ENCODE measurements around the gene OTOP3.

Gene OTOP3

DNA sequence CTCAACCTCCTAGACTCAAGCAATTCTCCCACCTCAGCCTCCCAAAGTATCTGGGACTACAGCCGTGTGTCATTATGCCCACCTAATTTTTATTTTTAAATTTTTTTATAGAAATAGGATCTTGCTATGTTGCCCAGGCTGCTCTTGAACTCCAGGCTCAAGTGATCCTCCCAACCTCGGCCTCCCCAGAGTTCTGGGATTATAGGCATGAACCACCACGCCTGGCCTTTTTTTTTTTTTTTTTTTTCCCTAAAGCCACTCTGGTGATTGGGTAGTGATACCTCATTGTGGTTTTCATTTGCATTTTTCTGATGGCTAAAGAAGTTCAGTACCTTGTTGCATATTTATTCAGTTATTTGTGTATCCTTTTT, 50.5 kb downstream of the OTOP3 start:
- DNase-seq (ENCODE audit: low read depth): no peak

DNA sequence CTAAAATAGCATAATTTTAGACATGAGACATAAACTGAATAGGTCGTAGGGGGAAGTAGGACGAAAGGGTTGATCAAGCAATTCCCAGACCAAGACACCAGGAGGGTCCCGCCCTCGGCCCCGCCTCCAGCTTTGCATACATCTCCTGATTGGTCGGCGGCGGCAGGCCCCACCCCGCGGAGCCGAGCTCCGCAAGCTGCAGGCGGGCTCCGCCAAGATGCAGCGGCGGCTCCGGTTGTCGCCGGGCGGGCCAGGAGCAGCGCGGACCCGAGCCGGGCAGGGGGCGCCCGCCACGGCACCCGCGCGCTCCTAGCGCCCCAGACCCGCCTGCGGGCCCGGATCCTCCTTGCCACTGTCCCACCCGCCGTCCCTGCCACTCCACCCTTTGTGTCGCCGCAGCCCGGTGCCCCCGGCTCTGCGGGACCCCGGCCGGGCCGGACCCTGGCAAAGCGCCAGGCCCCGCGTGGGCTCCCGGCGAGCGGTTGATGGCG, 51.8 kb downstream of the OTOP3 start, which contains the start of gene CDR2L:
TSS of gene CDR2L (plus strand) at position 215 of the 491 bp plus-strand sequence. CDS start 412 bp downstream, outside the sequence.
- DNase-seq (ENCODE audit: low read depth): peak; percentile 71

DNA sequence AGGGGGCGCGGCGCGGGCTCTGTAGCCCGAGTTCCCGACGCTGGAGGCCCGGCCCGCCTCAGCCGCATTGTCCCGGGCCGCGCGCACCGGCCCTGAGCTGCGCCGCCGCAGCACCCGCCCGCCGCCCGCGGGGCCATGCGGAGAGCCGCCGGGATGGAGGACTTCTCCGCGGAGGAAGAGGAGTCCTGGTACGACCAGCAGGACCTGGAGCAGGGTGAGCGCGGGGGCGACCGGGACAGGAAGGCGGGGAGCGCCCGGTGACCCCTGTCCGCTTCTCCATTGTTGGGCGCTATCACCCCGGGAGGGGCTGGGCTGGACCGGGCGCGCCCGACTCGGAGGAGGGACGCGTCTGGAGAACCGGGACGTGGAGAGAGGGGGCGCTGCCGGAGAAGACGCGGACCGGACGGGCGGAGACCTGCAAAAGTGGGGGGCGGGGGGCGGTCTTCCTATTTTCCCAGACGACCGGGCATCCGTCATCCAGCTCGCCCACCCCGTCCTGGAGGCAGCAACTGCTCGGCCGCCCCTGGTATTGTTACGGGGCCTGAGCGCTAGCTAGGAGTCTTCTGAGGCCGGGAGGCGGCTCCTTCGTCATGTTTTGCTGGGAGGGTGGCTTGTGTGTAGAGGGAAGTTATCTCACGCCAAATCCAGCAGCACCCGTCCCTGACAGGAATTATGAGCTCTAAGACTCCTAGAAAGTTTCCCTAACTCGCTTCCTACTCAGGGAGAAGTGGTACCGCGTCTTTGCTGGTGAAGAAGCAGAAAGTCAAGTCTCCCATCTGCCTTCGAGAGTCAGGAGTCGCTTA, 52.4 kb downstream of the OTOP3 start:
- DNase-seq (ENCODE audit: low read depth): peak; percentile 34

DNA sequence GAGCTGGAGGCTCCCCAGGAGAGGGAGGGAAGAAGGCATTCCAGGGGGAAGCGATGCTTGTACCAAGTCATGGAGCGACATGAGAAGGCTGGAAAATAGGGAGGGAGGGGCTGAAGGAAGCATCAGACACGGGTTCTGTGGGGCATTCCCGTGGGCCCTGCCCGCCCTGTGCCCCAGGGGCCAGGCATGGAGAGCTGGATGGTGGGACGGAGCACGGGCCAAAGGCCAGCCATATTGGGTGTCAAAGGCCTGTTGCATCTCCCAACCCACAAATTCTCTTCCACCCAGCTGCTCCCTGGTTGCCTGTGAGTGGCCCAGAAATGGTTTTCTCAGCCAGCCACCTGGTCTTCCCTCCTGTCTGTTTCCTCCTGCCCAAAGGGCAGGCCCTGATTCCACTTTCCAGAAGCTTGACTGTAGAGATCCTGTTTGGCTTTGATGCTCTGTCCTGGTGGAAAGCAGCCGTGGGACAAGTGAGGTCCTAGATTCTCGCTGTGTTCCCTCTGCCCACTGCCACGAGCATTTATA, 54.9 kb downstream of the OTOP3 start:
- no peak for DNase-seq (ENCODE audit: low read depth)

DNA sequence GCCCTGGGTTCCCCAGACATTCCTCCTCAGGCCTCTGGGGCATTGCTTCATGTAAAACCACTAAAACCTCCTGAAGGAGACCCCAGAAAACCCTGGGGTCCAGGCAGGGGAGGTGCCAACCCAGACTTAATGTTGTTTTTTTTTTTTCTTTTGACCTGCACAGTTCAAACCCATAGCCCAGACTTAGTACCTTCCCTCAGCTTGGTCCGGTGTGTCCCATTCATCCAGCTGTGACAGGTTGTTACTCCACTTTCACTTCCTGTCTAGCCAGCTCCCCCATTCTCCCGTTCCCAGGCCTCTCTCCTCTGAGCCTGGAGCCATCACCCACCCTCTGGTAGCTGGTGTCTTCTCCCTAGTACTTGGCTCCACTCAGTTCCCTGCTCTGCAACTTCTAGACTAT, 56.5 kb downstream of the OTOP3 start:
- no peak for DNase-seq (ENCODE audit: low read depth)

DNA sequence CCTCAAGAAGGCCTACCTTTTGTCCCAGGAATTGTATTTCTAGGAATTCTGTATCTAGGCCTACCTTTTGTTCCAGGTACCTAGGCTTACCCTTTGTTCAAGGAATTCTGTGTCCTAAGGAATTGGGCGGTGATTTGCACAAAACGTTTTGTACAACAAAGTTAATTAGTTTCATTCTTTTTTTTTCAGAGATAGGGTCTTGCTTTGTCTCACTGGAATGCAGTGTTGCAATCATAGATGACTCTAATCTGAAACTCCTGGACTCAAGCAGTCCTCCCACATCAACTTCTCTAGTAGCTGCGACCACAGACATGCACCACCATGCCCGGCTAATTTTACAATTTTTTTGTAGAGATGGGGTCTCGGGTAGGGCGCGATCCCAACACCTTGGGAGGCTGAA, 58.7 kb downstream of the OTOP3 start:
- DNase-seq (ENCODE audit: low read depth): peak; percentile 51

DNA sequence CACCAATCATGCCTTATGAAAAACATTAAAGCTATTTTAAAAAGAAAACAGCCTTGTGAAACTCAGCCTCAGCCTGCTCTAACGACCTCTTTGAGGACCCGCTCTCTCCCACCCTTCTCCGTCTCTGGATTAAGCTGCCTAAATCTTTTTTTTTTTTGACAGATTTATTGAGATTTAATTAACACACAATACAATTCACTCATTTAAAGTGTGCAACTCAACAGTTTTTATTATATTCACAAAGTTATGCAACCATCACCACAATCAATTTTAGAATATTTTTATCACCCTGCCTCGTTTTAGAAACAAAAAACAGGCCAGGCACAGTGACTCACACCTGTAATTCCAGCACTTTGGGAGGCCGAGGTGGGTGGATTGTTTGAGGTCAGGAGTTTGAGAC, 60.1 kb downstream of the OTOP3 start:
- DNase-seq (ENCODE audit: low read depth): no peak

DNA sequence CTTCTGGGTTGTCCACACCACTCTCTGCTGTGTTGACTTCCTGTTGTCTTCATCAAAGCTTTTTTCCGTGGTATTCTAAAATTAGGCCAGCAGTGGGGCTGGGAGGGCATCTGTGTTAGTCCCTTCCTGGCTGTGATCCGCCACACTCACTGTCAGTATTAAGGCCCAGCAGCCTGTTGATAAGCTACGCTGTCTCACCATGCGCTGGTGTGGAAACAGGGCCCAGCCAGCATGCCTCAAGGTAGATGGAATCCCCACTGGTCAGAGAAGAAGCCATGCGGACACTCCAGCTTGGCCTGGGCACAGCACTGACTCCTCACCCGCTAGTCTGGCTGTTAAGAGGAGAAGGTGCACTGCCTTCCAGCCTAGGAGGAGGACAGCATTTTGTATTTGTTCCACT, 63.1 kb downstream of the OTOP3 start:
- DNase-seq (ENCODE audit: low read depth): no peak

DNA sequence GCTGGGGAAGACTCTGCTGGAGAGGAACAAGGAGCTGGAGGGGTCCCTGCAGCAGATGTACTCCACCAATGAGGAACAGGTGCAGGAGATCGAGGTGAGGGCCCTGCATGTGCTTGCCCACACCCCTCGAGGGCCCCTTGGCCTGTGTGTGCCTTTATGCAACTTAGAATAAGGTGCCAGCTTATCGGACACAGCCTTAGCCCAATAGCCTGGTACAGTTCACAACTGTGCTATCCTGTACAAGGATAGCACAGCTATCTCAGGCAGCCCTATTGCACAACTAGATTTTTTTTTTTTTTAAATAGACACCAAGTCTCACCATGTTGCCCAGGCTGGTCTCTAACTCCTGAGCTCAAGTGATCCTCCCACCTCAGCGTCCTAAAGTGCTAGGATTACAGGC, 63.8 kb downstream of the OTOP3 start:
- no peak for DNase-seq (ENCODE audit: low read depth)
